Glutamatergic neuron (in vitro differentiated cells): ENCODE results near the gene PFDN4. TPM values are rescaled to one million over a fixed set of nuclear protein-coding genes. Genes with fewer than 3 reads are reported as not detected.

Experiments
- DNase-seq: peaks from one replicate; pipeline ENCODE4 v3.0.0; 2022
- H3K27ac Mint-ChIP-seq: one replicate; pipeline ENCODE4 v1.8.0; 2020; ENCODE audit warnings: mild to moderate bottlenecking, mixed read lengths, inconsistent platforms; ENCODE audit not compliant: unreplicated experiment
- H3K27me3 Mint-ChIP-seq: one replicate; pipeline ENCODE4 v1.8.0; 2020; ENCODE audit warnings: mild to moderate bottlenecking, moderate library complexity, mixed read lengths, inconsistent platforms; ENCODE audit not compliant: unreplicated experiment
- H3K36me3 Mint-ChIP-seq: one replicate; pipeline ENCODE4 v1.8.0; 2020; ENCODE audit warnings: mild to moderate bottlenecking, mixed read lengths, inconsistent platforms; ENCODE audit not compliant: unreplicated experiment
- H3K4me1 Mint-ChIP-seq: one replicate; pipeline ENCODE4 v1.8.0; 2020; ENCODE audit warnings: mild to moderate bottlenecking, low read depth, mixed read lengths, inconsistent platforms; ENCODE audit not compliant: unreplicated experiment
- H3K4me3 Mint-ChIP-seq: one replicate; pipeline ENCODE4 v1.8.0; 2020; ENCODE audit warnings: mild to moderate bottlenecking, mixed read lengths, inconsistent platforms; ENCODE audit not compliant: unreplicated experiment
- H3K9me3 Mint-ChIP-seq: one replicate; pipeline ENCODE4 v1.8.0; 2020; ENCODE audit warnings: mild to moderate bottlenecking, moderate library complexity, mixed read lengths, inconsistent platforms; ENCODE audit not compliant: unreplicated experiment
- total RNA-seq: library from RNA; stranded (reverse); fragmentation: NEBNext Ultra II Directional; extraction: Animal tissue kit (Norgen Biotek cat#: 25700); gene quantifications from one replicate; pipeline ENCODE4 v1.2.1, GENCODE V29; 2021; ENCODE audit not compliant: unreplicated experiment
- TF ChIP-seq, protein P1 (sequence below): fragments of 200-600 bp; sonication (generic); IDR thresholded peaks from one replicate; pipeline ENCODE4 v1.5.0; 2021; ENCODE audit not compliant: partially characterized antibody, unreplicated experiment

The PFDN4 gene
- total RNA-seq, 1 donor from 2014 or later, result 51.6 TPM

- Mint-ChIP-seq H3K36me3 (no peaks in the 10 kb centered on the region), H3K27ac (no peak overlapping the region), H3K4me1 (no peaks in the 10 kb centered on the region), H3K9me3 (peaks cover 3% of the 10 kb centered on the region), H3K27me3 (peaks cover 6% of the 10 kb centered on the region), H3K4me3 (no peak overlapping the region)
- TF ChIP-seq, protein P1, sequence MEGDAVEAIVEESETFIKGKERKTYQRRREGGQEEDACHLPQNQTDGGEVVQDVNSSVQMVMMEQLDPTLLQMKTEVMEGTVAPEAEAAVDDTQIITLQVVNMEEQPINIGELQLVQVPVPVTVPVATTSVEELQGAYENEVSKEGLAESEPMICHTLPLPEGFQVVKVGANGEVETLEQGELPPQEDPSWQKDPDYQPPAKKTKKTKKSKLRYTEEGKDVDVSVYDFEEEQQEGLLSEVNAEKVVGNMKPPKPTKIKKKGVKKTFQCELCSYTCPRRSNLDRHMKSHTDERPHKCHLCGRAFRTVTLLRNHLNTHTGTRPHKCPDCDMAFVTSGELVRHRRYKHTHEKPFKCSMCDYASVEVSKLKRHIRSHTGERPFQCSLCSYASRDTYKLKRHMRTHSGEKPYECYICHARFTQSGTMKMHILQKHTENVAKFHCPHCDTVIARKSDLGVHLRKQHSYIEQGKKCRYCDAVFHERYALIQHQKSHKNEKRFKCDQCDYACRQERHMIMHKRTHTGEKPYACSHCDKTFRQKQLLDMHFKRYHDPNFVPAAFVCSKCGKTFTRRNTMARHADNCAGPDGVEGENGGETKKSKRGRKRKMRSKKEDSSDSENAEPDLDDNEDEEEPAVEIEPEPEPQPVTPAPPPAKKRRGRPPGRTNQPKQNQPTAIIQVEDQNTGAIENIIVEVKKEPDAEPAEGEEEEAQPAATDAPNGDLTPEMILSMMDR, result no peak
- no peak for DNase-seq
Measured at GRCh38 chr20:54165803-54166202, 42.1 kb upstream of the PFDN4 start.

GRCh38 chr20:54166987-54167662 is 40.8 kb upstream of the PFDN4 start:
- H3K36me3 Mint-ChIP-seq, result no peaks in the 10 kb centered on the region
- peaks cover 6% of the 10 kb centered on the region for H3K27me3 Mint-ChIP-seq
- no peaks in the 10 kb centered on the region for H3K4me1 Mint-ChIP-seq
- H3K4me3 Mint-ChIP-seq, result no peak overlapping the region
- no peaks in the 10 kb centered on the region for H3K9me3 Mint-ChIP-seq
- H3K27ac Mint-ChIP-seq, result no peak overlapping the region
- TF ChIP-seq, protein P1, result no peak
- DNase-seq, result no peak

DNA sequence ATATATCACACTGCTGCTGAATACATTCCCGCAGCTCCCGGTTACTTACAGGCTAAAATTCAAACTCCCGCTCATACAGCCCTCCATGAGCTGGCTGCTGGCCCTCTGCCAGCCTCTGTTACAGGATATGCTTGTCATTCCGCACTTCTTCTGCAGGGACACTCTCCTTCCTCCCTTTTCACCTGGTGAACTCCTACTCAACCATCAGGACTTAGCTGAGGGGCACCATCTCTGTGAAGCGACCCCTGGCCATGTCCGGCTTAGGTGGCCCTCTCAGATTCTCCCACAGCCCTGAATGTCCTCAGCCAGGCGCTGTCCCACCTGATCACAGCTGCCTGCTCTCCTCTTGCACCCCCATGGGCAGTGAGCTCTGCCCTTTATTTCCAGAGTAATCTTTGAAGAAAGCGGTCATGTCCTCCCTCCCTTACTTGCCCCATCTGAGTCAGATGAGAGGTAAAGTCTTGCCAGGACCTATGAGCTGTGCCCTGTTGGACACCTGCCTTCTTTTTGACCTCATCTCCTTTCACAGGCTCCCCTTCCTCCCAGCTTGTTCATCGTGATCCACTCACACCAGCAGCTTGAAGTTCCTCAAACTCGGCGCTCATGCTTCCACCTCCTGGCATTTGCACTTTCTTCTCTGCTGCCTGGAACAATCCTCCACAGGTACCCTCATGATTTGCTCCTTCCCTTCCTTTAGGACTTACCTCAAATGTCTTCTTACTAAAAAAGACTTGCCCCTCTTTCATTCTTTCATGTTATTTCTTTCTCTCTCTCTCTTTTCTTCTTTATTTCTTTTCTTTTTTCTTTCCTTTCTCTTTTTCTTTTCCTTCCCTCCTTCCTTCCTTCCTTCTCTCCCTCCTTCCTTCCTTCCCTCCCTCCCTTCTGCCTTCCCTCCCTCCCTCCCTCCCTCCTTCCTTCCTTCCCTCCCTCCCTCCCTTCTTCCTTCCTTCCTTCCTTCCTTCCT is 39.7 kb upstream of the PFDN4 start:
- Mint-ChIP-seq H3K9me3 (no peaks in the 10 kb centered on the region), H3K27me3 (peaks cover 11% of the 10 kb centered on the region), H3K4me3 (peak overlapping the region; percentile 42), H3K36me3 (no peaks in the 10 kb centered on the region), H3K27ac (no peak overlapping the region), H3K4me1 (no peaks in the 10 kb centered on the region)
- TF ChIP-seq, protein P1, result no peak
- no peak for DNase-seq

DNA sequence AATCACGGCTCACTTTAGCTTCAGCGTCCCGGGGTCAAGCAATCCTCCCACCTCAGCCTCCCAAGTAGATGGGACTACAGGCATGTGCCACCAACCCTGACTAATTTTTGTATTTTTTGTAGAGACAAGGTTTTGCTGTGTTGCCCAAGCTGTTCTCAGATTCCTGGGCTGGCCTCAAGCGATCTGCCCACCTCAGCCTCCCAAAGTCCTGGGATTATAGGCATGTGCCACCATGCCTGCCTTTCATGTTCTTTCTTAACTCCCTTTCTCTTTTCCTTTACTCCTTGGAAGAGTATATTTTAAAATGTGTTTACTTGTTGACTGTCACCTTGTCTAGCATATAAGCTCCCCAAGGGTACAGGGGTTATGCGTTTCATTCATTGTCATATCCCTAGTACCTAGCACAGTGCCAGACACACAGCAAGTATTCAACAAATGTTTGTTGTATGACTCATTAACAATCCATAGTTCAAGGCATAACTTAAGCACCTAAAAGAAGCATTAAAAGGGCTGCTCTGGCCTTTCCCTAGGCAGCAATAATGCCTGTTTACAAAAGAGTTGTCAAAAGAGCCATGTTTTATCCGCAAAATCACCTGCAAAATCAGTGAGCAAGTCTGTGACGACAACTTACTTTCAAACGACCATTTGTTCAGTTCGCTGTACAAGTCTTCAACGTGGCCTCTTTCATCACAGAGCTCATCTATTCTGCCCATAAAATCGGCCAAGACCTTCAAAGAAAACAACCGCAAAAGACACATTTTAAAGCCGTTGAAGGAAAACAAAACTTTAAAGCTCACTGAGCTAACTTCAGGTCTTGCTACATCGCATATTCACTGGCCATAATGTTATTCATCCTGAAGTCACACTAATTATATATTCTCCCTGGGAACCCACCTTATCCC is 38.7 kb upstream of the PFDN4 start:
- no peak overlapping the region for H3K4me3 Mint-ChIP-seq
- no peak for DNase-seq
- H3K36me3 Mint-ChIP-seq, result no peaks in the 10 kb centered on the region
- TF ChIP-seq, protein P1, result no peak
- no peak overlapping the region for H3K27ac Mint-ChIP-seq
- H3K4me1 Mint-ChIP-seq, result peaks cover 2% of the 10 kb centered on the region
- peaks cover 4% of the 10 kb centered on the region for H3K9me3 Mint-ChIP-seq
- peaks cover 15% of the 10 kb centered on the region for H3K27me3 Mint-ChIP-seq
